WTC11 (cell line): ENCODE measurements around the gene CWF19L2. TPM values are rescaled to one million over a fixed set of nuclear protein-coding genes. Genes with fewer than 3 reads are reported as not detected.

Source experiments
- ATAC-seq: fragments of 200-7000 bp; cut with Tn5 transposase; 2 replicates; pipeline ENCODE4 v1.10.0; 2021; ENCODE audit warnings: mild to moderate bottlenecking, moderate library complexity
- CTCF ChIA-PET: fragments of 300-600 bp; sonication (Branson Sonifier 250); formaldehyde crosslinking; loops from one replicate; lab custom pipeline; 2021; ENCODE audit warnings: antibody characterized with exemption; lab: Charles Lee
- POLR2A ChIA-PET: fragments of 350-600 bp; sonication (Branson Sonifier 250); formaldehyde crosslinking; loops from one replicate; lab custom pipeline; 2021; ENCODE audit warnings: antibody characterized with exemption; lab: Charles Lee
- DNase-seq: peaks from one replicate; pipeline ENCODE4 v3.0.0; 2021; ENCODE audit warnings: low spot score
- H3K27ac Mint-ChIP-seq: 2 replicates; pipeline ENCODE4 v1.8.0; 2021; ENCODE audit warnings: mixed read lengths
- H3K27me3 Mint-ChIP-seq: 2 replicates; pipeline ENCODE4 v1.8.0; 2021; ENCODE audit warnings: low read depth, mild to moderate bottlenecking, moderate library complexity, mixed read lengths
- H3K36me3 Mint-ChIP-seq: 2 replicates; pipeline ENCODE4 v1.8.0; 2021; ENCODE audit warnings: mixed read lengths
- H3K4me1 Mint-ChIP-seq: 2 replicates; pipeline ENCODE4 v1.8.0; 2022; ENCODE audit warnings: mixed read lengths
- H3K4me3 Mint-ChIP-seq: 2 replicates; pipeline ENCODE4 v1.8.0; 2021; ENCODE audit warnings: mild to moderate bottlenecking, moderate library complexity, mixed read lengths
- H3K9me3 Mint-ChIP-seq: 2 replicates; pipeline ENCODE4 v1.8.0; 2021; ENCODE audit warnings: mixed read lengths
- ATF3 ChIP-seq: sonication (generic); formaldehyde crosslinking; conservative IDR thresholded peaks from 2 replicates; pipeline ENCODE4 v1.8.1; 2022; ENCODE audit warnings: mild to moderate bottlenecking, missing genetic modification reagents
- CREM ChIP-seq: sonication (generic); formaldehyde crosslinking; IDR thresholded peaks from 2 replicates; pipeline ENCODE4 v1.8.1; 2022; ENCODE audit warnings: mild to moderate bottlenecking, missing genetic modification reagents, moderate library complexity
- ELF4 ChIP-seq: sonication (generic); formaldehyde crosslinking; IDR thresholded peaks from 2 replicates; pipeline ENCODE4 v1.8.1; 2022; ENCODE audit warnings: low read depth, mild to moderate bottlenecking, moderate library complexity, missing genetic modification reagents
- EMX1 ChIP-seq: fragments of 250-450 bp; sonication (Bioruptor Pico); IDR thresholded peaks from 2 replicates; pipeline ENCODE4 v1.8.0; 2021; ENCODE audit warnings: mild to moderate bottlenecking
- FOXP4 ChIP-seq: sonication (generic); formaldehyde crosslinking; IDR thresholded peaks from 2 replicates; pipeline ENCODE4 v1.8.0; 2022; ENCODE audit warnings: mild to moderate bottlenecking, missing genetic modification reagents
- GABPB1 ChIP-seq: sonication (generic); formaldehyde crosslinking; IDR thresholded peaks from 2 replicates; pipeline ENCODE4 v1.8.1; 2023; ENCODE audit warnings: mild to moderate bottlenecking, missing genetic modification reagents
- NFATC4 ChIP-seq: fragments of 250-450 bp; sonication (Bioruptor Pico); IDR thresholded peaks from 2 replicates; pipeline ENCODE4 v1.9.0; 2021; ENCODE audit warnings: mild to moderate bottlenecking
- NFE2L1 ChIP-seq: sonication (generic); formaldehyde crosslinking; IDR thresholded peaks from 2 replicates; pipeline ENCODE4 v1.8.1; 2023; ENCODE audit warnings: missing genetic modification reagents
- NFYB ChIP-seq: sonication (generic); formaldehyde crosslinking; conservative IDR thresholded peaks from 2 replicates; pipeline ENCODE4 v1.8.0; 2022; ENCODE audit warnings: low read depth, missing genetic modification reagents
- NR2C2 ChIP-seq: sonication (generic); formaldehyde crosslinking; IDR thresholded peaks from 2 replicates; pipeline ENCODE4 v1.8.0; 2022; ENCODE audit warnings: mild to moderate bottlenecking, missing genetic modification reagents
- SMAD4 ChIP-seq: sonication (generic); formaldehyde crosslinking; IDR thresholded peaks from 2 replicates; pipeline ENCODE4 v1.8.0; 2022; ENCODE audit warnings: mild to moderate bottlenecking, missing genetic modification reagents
- TCF7 ChIP-seq: sonication (generic); formaldehyde crosslinking; IDR thresholded peaks from 2 replicates; pipeline ENCODE4 v1.8.0; 2022; ENCODE audit warnings: mild to moderate bottlenecking, low read depth, missing genetic modification reagents, moderate library complexity
- ZMAT4 ChIP-seq: fragments of 250-450 bp; sonication (Bioruptor Pico); IDR thresholded peaks from 2 replicates; pipeline ENCODE4 v1.9.0; 2021; ENCODE audit warnings: mild to moderate bottlenecking
- ZNF423 ChIP-seq: fragments of 250-450 bp; sonication (Bioruptor Pico); IDR thresholded peaks from 2 replicates; pipeline ENCODE4 v2.1.2; 2022; ENCODE audit warnings: mild to moderate bottlenecking, moderate library complexity
- ZNF425 ChIP-seq: fragments of 250-450 bp; sonication (Bioruptor Pico); conservative IDR thresholded peaks from 2 replicates; pipeline ENCODE4 v1.9.0; 2021; ENCODE audit warnings: mild to moderate bottlenecking
- total RNA-seq: library from RNA; stranded (reverse); gene quantifications from 3 replicates; pipeline ENCODE4 v1.2.3, GENCODE V29; 2021
- TF ChIP-seq, protein P1 (sequence below): sonication (generic); formaldehyde crosslinking; IDR thresholded peaks from 2 replicates; pipeline ENCODE4 v1.8.1; 2022; ENCODE audit warnings: low read depth, missing genetic modification reagents, borderline replicate concordance
- TF ChIP-seq, protein P2 (sequence below): sonication (generic); formaldehyde crosslinking; IDR thresholded peaks from 2 replicates; pipeline ENCODE4 v1.8.0; 2023; ENCODE audit warnings: missing genetic modification reagents, mild to moderate bottlenecking, borderline replicate concordance
- TF ChIP-seq, protein P3 (sequence below): sonication (generic); formaldehyde crosslinking; IDR thresholded peaks from 2 replicates; pipeline ENCODE4 v1.8.0; 2022; ENCODE audit warnings: missing genetic modification reagents

The CWF19L2 gene
- total RNA-seq, 1 experiment from 2014 or later: 16.2 TPM

GRCh38 chr11:107397357-107397756 is 60.3 kb downstream of the CWF19L2 start:
- ChIA-PET POLR2A (interaction anchor here (0.6 kb wide), 1 partner anchor 15 kb away, joined by 4 read pairs; no protein-coding TSS in a partner anchor), CTCF (interaction anchor here (1.5 kb wide), 1 partner anchor 11 kb away, joined by 5 read pairs; no protein-coding TSS in a partner anchor)
- H3K4me1 Mint-ChIP-seq: peaks cover 22% of the 10 kb centered on the region
- peak; percentile 92 for TF ChIP-seq NFE2L1 (CRISPR knock-in tag)
- no peak for TF ChIP-seq FOXP4 (CRISPR knock-in tag)
- TF ChIP-seq ZNF423 (CRISPR knock-in tag): 0 out of 2 replicates have a peak, but pooled peaks have one; percentile 10
- TF ChIP-seq, all 79 proteins: peak for 2
- no peaks in the 10 kb centered on the region for H3K27me3 Mint-ChIP-seq
- peaks cover 28% of the 10 kb centered on the region for H3K36me3 Mint-ChIP-seq
- peak overlapping the region; percentile 7; the same call in 1 of the 2 replicates for H3K4me3 Mint-ChIP-seq
- DNase-seq: peak; percentile 55
- H3K9me3 Mint-ChIP-seq: peaks cover 26% of the 10 kb centered on the region
- ATAC-seq: peak; percentile 91
- peak overlapping the region; percentile 86 for H3K27ac Mint-ChIP-seq

DNA sequence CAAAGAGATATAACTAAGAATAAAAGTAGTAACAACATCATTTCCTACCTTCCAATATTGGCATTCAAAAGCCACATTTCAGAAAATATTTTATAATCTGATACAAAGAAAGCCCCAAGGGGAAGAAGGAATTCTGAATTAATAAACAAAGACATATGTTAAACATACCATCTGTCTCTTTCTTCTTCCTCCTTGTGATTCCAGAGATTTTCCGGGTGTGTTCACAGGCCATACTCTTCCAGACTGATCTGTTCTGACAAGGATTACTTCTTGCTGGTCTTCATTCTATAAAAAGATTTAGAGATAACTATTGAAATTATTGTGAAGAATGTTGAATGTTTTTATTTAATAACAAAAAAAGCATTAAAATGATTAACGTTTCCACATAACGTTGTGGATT is 65.0 kb downstream of the CWF19L2 start:
- POLR2A ChIA-PET: no interaction called here
- peaks cover 12% of the 10 kb centered on the region for H3K4me1 Mint-ChIP-seq
- no peak for ATAC-seq

More for the DNA sequence above, 65.0 kb downstream of the CWF19L2 start:
- no peak for TF ChIP-seq TCF7
- TF ChIP-seq, protein P1, sequence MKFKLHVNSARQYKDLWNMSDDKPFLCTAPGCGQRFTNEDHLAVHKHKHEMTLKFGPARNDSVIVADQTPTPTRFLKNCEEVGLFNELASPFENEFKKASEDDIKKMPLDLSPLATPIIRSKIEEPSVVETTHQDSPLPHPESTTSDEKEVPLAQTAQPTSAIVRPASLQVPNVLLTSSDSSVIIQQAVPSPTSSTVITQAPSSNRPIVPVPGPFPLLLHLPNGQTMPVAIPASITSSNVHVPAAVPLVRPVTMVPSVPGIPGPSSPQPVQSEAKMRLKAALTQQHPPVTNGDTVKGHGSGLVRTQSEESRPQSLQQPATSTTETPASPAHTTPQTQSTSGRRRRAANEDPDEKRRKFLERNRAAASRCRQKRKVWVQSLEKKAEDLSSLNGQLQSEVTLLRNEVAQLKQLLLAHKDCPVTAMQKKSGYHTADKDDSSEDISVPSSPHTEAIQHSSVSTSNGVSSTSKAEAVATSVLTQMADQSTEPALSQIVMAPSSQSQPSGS (CRISPR knock-in tag): no peak
- no peak for TF ChIP-seq SMAD4 (CRISPR knock-in tag)
- TF ChIP-seq, protein P2, sequence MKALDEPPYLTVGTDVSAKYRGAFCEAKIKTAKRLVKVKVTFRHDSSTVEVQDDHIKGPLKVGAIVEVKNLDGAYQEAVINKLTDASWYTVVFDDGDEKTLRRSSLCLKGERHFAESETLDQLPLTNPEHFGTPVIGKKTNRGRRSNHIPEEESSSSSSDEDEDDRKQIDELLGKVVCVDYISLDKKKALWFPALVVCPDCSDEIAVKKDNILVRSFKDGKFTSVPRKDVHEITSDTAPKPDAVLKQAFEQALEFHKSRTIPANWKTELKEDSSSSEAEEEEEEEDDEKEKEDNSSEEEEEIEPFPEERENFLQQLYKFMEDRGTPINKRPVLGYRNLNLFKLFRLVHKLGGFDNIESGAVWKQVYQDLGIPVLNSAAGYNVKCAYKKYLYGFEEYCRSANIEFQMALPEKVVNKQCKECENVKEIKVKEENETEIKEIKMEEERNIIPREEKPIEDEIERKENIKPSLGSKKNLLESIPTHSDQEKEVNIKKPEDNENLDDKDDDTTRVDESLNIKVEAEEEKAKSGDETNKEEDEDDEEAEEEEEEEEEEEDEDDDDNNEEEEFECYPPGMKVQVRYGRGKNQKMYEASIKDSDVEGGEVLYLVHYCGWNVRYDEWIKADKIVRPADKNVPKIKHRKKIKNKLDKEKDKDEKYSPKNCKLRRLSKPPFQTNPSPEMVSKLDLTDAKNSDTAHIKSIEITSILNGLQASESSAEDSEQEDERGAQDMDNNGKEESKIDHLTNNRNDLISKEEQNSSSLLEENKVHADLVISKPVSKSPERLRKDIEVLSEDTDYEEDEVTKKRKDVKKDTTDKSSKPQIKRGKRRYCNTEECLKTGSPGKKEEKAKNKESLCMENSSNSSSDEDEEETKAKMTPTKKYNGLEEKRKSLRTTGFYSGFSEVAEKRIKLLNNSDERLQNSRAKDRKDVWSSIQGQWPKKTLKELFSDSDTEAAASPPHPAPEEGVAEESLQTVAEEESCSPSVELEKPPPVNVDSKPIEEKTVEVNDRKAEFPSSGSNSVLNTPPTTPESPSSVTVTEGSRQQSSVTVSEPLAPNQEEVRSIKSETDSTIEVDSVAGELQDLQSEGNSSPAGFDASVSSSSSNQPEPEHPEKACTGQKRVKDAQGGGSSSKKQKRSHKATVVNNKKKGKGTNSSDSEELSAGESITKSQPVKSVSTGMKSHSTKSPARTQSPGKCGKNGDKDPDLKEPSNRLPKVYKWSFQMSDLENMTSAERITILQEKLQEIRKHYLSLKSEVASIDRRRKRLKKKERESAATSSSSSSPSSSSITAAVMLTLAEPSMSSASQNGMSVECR (CRISPR knock-in tag): no peak
- no peak for TF ChIP-seq GABPB1
- TF ChIP-seq, protein P3, sequence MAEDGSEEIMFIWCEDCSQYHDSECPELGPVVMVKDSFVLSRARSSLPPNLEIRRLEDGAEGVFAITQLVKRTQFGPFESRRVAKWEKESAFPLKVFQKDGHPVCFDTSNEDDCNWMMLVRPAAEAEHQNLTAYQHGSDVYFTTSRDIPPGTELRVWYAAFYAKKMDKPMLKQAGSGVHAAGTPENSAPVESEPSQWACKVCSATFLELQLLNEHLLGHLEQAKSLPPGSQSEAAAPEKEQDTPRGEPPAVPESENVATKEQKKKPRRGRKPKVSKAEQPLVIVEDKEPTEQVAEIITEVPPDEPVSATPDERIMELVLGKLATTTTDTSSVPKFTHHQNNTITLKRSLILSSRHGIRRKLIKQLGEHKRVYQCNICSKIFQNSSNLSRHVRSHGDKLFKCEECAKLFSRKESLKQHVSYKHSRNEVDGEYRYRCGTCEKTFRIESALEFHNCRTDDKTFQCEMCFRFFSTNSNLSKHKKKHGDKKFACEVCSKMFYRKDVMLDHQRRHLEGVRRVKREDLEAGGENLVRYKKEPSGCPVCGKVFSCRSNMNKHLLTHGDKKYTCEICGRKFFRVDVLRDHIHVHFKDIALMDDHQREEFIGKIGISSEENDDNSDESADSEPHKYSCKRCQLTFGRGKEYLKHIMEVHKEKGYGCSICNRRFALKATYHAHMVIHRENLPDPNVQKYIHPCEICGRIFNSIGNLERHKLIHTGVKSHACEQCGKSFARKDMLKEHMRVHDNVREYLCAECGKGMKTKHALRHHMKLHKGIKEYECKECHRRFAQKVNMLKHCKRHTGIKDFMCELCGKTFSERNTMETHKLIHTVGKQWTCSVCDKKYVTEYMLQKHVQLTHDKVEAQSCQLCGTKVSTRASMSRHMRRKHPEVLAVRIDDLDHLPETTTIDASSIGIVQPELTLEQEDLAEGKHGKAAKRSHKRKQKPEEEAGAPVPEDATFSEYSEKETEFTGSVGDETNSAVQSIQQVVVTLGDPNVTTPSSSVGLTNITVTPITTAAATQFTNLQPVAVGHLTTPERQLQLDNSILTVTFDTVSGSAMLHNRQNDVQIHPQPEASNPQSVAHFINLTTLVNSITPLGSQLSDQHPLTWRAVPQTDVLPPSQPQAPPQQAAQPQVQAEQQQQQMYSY: no peak
- no peak for TF ChIP-seq NR2C2 (CRISPR knock-in tag)
- no peak for TF ChIP-seq CREM (CRISPR knock-in tag)
- no peak for TF ChIP-seq FOXP4 (CRISPR knock-in tag)
- no peak for TF ChIP-seq ZNF425
- TF ChIP-seq EMX1: no peak
- TF ChIP-seq ELF4 (CRISPR knock-in tag): no peak
- no peak for TF ChIP-seq ZMAT4 (CRISPR knock-in tag)
- TF ChIP-seq NFATC4 (CRISPR knock-in tag): no peak
- no peak for TF ChIP-seq ATF3 (CRISPR knock-in tag)
- no peak for TF ChIP-seq NFYB (CRISPR knock-in tag)
- DNase-seq: no peak
- no peak overlapping the region for H3K4me3 Mint-ChIP-seq
- CTCF ChIA-PET: no interaction called here
- H3K27me3 Mint-ChIP-seq: no peaks in the 10 kb centered on the region
- no peak overlapping the region for H3K27ac Mint-ChIP-seq
- H3K9me3 Mint-ChIP-seq: peaks cover 3% of the 10 kb centered on the region; the same call in 1 of the 2 replicates
- H3K36me3 Mint-ChIP-seq: peaks cover 28% of the 10 kb centered on the region
